Mesothelial cell of epicardium (in vitro differentiated cells): ENCODE data around the gene PLA2G4A. TPM values are rescaled to one million over a fixed set of nuclear protein-coding genes. Genes with fewer than 3 reads are reported as not detected.

Experiments used
- DNase-seq, 2 experiments: peaks; one replicate each; pipeline ENCODE4 v3.0.0; 2021; ENCODE audit warnings: low spot score in 2 of 2; ENCODE audit not compliant: unreplicated experiment in 2 of 2
- H3K27ac Mint-ChIP-seq: 2 replicates; pipeline ENCODE4 v1.8.0; 2021; ENCODE audit warnings: mixed read lengths
- H3K27me3 Mint-ChIP-seq: 2 replicates; pipeline ENCODE4 v1.8.0; 2021; ENCODE audit warnings: low read depth, mixed read lengths
- H3K36me3 Mint-ChIP-seq: 2 replicates; pipeline ENCODE4 v1.8.0; 2021; ENCODE audit warnings: mixed read lengths
- H3K4me1 Mint-ChIP-seq: 2 replicates; pipeline ENCODE4 v1.8.0; 2021; ENCODE audit warnings: mixed read lengths
- H3K4me3 Mint-ChIP-seq: 2 replicates; pipeline ENCODE4 v1.8.0; 2021; ENCODE audit warnings: mild to moderate bottlenecking, moderate library complexity, mixed read lengths
- H3K9me3 Mint-ChIP-seq: 2 replicates; pipeline ENCODE4 v1.8.0; 2021; ENCODE audit warnings: mixed read lengths
- CTCF ChIP-seq: fragments of 200-600 bp; sonication (generic); IDR thresholded peaks from one replicate; pipeline ENCODE4 v1.5.0; 2021; ENCODE audit warnings: antibody characterized with exemption; ENCODE audit not compliant: unreplicated experiment
- total RNA-seq: library from RNA; stranded (reverse); gene quantifications from 3 replicates; pipeline ENCODE4 v1.2.1, GENCODE V29; 2021

The PLA2G4A gene
- total RNA-seq, 1 donor from 2014 or later: 12.5 TPM

- Mint-ChIP-seq H3K9me3 (peaks cover 33% of the 10 kb centered on the region), H3K4me3 (no peak overlapping the region), H3K27ac (no peak overlapping the region), H3K4me1 (no peaks in the 10 kb centered on the region), H3K27me3 (no peaks in the 10 kb centered on the region), H3K36me3 (peaks cover 6% of the 10 kb centered on the region)
- no peak for TF ChIP-seq CTCF
- no peak for DNase-seq
These were observed 182.0 kb downstream of the PLA2G4A start for GRCh38 chr1:187010571-187011309.

- no peak for DNase-seq
- Mint-ChIP-seq H3K36me3 (peaks cover under 1% of the 10 kb centered on the region), H3K27me3 (no peaks in the 10 kb centered on the region), H3K4me3 (no peak overlapping the region), H3K4me1 (no peaks in the 10 kb centered on the region), H3K27ac (no peak overlapping the region), H3K9me3 (peaks cover 19% of the 10 kb centered on the region)
- no peak for TF ChIP-seq CTCF
These were observed 184.9 kb downstream of the PLA2G4A start for GRCh38 chr1:187013582-187014200.

GRCh38 chr1:187018291-187018690 lies 189.5 kb downstream of the PLA2G4A start:
- H3K36me3 Mint-ChIP-seq: no peaks in the 10 kb centered on the region
- no peak for TF ChIP-seq CTCF
- no peak for DNase-seq
- H3K4me3 Mint-ChIP-seq: no peak overlapping the region
- H3K27ac Mint-ChIP-seq: no peak overlapping the region
- peaks cover 37% of the 10 kb centered on the region for H3K9me3 Mint-ChIP-seq
- H3K27me3 Mint-ChIP-seq: no peaks in the 10 kb centered on the region
- no peaks in the 10 kb centered on the region for H3K4me1 Mint-ChIP-seq

- DNase-seq: no peak
- Mint-ChIP-seq H3K27me3 (no peaks in the 10 kb centered on the region), H3K36me3 (peaks cover 7% of the 10 kb centered on the region), H3K4me3 (no peak overlapping the region), H3K4me1 (no peaks in the 10 kb centered on the region), H3K9me3 (peaks cover 46% of the 10 kb centered on the region), H3K27ac (no peak overlapping the region)
- TF ChIP-seq CTCF: no peak
These were observed 198.5 kb downstream of the PLA2G4A start for GRCh38 chr1:187027253-187027652.

GRCh38 chr1:187032316-187032981 lies 203.7 kb downstream of the PLA2G4A start:
- Mint-ChIP-seq H3K27me3 (no peaks in the 10 kb centered on the region), H3K4me1 (peaks cover 15% of the 10 kb centered on the region), H3K36me3 (peaks cover 10% of the 10 kb centered on the region), H3K27ac (no peak overlapping the region), H3K9me3 (peaks cover 26% of the 10 kb centered on the region), H3K4me3 (no peak overlapping the region)
- DNase-seq: no peak
- TF ChIP-seq CTCF: no peak
